IPS-18a (cell line): ENCODE data around the gene MCAM.

ENCODE experiments used
- H3K27ac ChIP-seq: one replicate; pipeline ENCODE4 v1.5.1; 2013; ENCODE audit warnings: low read length
- H3K27me3 ChIP-seq: one replicate; pipeline ENCODE4 v1.6.1; 2013; ENCODE audit warnings: mild to moderate bottlenecking, low read length; ENCODE audit not compliant: control insufficient read depth, insufficient read depth
- H3K36me3 ChIP-seq: one replicate; pipeline ENCODE4 v1.6.1; 2013; ENCODE audit warnings: low read depth, low read length; ENCODE audit not compliant: control insufficient read depth
- H3K4me1 ChIP-seq: one replicate; pipeline ENCODE4 v1.6.1; 2013; ENCODE audit warnings: low read depth, low read length; ENCODE audit not compliant: control insufficient read depth
- H3K4me3 ChIP-seq: one replicate; pipeline ENCODE4 v1.5.1; 2013; ENCODE audit warnings: low read length
- H3K9ac ChIP-seq: one replicate; pipeline ENCODE4 v1.6.1; 2013; ENCODE audit warnings: mild to moderate bottlenecking, low read length, moderate library complexity
- H3K9me3 ChIP-seq: one replicate; pipeline ENCODE4 v1.6.1; 2013; ENCODE audit warnings: low read depth, low read length; ENCODE audit not compliant: control insufficient read depth

Gene MCAM

GRCh38 chr11:119356349-119357031 lies 39.6 kb upstream of the MCAM start:
- Histone ChIP-seq H3K4me3 (peak overlapping the region; percentile 75), H3K27ac (peak overlapping the region; percentile 63), H3K27me3 (peaks cover 13% of the 10 kb centered on the region), H3K4me1 (peaks cover 18% of the 10 kb centered on the region), H3K9me3 (no peaks in the 10 kb centered on the region), H3K36me3 (no peaks in the 10 kb centered on the region), H3K9ac (no peak overlapping the region)

- peaks cover 8% of the 10 kb centered on the region for H3K4me1 ChIP-seq
- H3K9ac ChIP-seq, result no peak overlapping the region
- no peak overlapping the region for H3K27ac ChIP-seq
- H3K9me3 ChIP-seq, result no peaks in the 10 kb centered on the region
- peaks cover 12% of the 10 kb centered on the region for H3K27me3 ChIP-seq
- H3K36me3 ChIP-seq, result no peaks in the 10 kb centered on the region
- H3K4me3 ChIP-seq, result no peak overlapping the region
These were observed 38.3 kb upstream of the MCAM start for GRCh38 chr11:119355091-119355843.

- Histone ChIP-seq H3K27me3 (peaks cover 12% of the 10 kb centered on the region), H3K9me3 (no peaks in the 10 kb centered on the region), H3K27ac (no peak overlapping the region), H3K4me3 (no peak overlapping the region), H3K36me3 (no peaks in the 10 kb centered on the region), H3K9ac (no peak overlapping the region), H3K4me1 (peaks cover 8% of the 10 kb centered on the region)
These were observed 35.9 kb upstream of the MCAM start for GRCh38 chr11:119352857-119353260.

GRCh38 chr11:119351232-119351631 lies 34.3 kb upstream of the MCAM start:
- no peaks in the 10 kb centered on the region for H3K36me3 ChIP-seq
- peaks cover 12% of the 10 kb centered on the region for H3K27me3 ChIP-seq
- H3K4me1 ChIP-seq, result peaks cover 8% of the 10 kb centered on the region
- no peak overlapping the region for H3K4me3 ChIP-seq
- no peak overlapping the region for H3K27ac ChIP-seq
- H3K9ac ChIP-seq, result no peak overlapping the region
- no peaks in the 10 kb centered on the region for H3K9me3 ChIP-seq

GRCh38 chr11:119350302-119350701 lies 33.4 kb upstream of the MCAM start:
- H3K4me1 ChIP-seq, result no peaks in the 10 kb centered on the region
- H3K27me3 ChIP-seq, result peaks cover 3% of the 10 kb centered on the region
- H3K4me3 ChIP-seq, result no peak overlapping the region
- no peaks in the 10 kb centered on the region for H3K9me3 ChIP-seq
- H3K9ac ChIP-seq, result no peak overlapping the region
- no peak overlapping the region for H3K27ac ChIP-seq
- no peaks in the 10 kb centered on the region for H3K36me3 ChIP-seq

- H3K4me1 ChIP-seq, result no peaks in the 10 kb centered on the region
- no peak overlapping the region for H3K4me3 ChIP-seq
- no peaks in the 10 kb centered on the region for H3K9me3 ChIP-seq
- H3K27me3 ChIP-seq, result no peaks in the 10 kb centered on the region
- H3K9ac ChIP-seq, result no peak overlapping the region
- no peak overlapping the region for H3K27ac ChIP-seq
- no peaks in the 10 kb centered on the region for H3K36me3 ChIP-seq
These were observed 31.1 kb upstream of the MCAM start for GRCh38 chr11:119347940-119348605.

- H3K27ac ChIP-seq, result no peak overlapping the region
- no peaks in the 10 kb centered on the region for H3K4me1 ChIP-seq
- no peaks in the 10 kb centered on the region for H3K36me3 ChIP-seq
- H3K27me3 ChIP-seq, result peaks cover 1% of the 10 kb centered on the region
- no peaks in the 10 kb centered on the region for H3K9me3 ChIP-seq
- no peak overlapping the region for H3K9ac ChIP-seq
- H3K4me3 ChIP-seq, result no peak overlapping the region
These were observed 30.3 kb upstream of the MCAM start for GRCh38 chr11:119347242-119347641.

- peaks cover 8% of the 10 kb centered on the region for H3K27me3 ChIP-seq
- no peak within 1 kb of the TSS for H3K4me3 ChIP-seq
- no peak within 1 kb of the TSS for H3K27ac ChIP-seq
- H3K9ac ChIP-seq, result no peak within 1 kb of the TSS
- no peaks in the 10 kb centered on the region for H3K4me1 ChIP-seq
- H3K36me3 ChIP-seq, result no peaks in the 10 kb centered on the region
- H3K9me3 ChIP-seq, result no peaks in the 10 kb centered on the region
These were observed 29.7 kb upstream of the MCAM start, which contains the start of gene MFRP for GRCh38 chr11:119346605-119347004. TSS of gene MFRP (minus strand) at chr11:119346705. CDS start at chr11:119346513, 192 bp downstream.

GRCh38 chr11:119345685-119346084 lies 28.8 kb upstream of the MCAM start:
- H3K9me3 ChIP-seq, result no peaks in the 10 kb centered on the region
- H3K9ac ChIP-seq, result no peak overlapping the region
- no peaks in the 10 kb centered on the region for H3K36me3 ChIP-seq
- H3K4me1 ChIP-seq, result peaks cover 6% of the 10 kb centered on the region
- peaks cover 17% of the 10 kb centered on the region for H3K27me3 ChIP-seq
- no peak overlapping the region for H3K4me3 ChIP-seq
- H3K27ac ChIP-seq, result no peak overlapping the region

GRCh38 chr11:119344291-119345010 lies 27.5 kb upstream of the MCAM start:
- peaks cover 29% of the 10 kb centered on the region for H3K27me3 ChIP-seq
- H3K4me3 ChIP-seq, result no peak overlapping the region
- no peaks in the 10 kb centered on the region for H3K9me3 ChIP-seq
- H3K4me1 ChIP-seq, result peaks cover 6% of the 10 kb centered on the region
- H3K36me3 ChIP-seq, result no peaks in the 10 kb centered on the region
- no peak overlapping the region for H3K27ac ChIP-seq
- H3K9ac ChIP-seq, result no peak overlapping the region

- no peak overlapping the region for H3K9ac ChIP-seq
- no peak overlapping the region for H3K4me3 ChIP-seq
These were observed 26.8 kb upstream of the MCAM start for GRCh38 chr11:119343726-119344125.

More at GRCh38 chr11:119343726-119344125, 26.8 kb upstream of the MCAM start:
- H3K36me3 ChIP-seq, result no peaks in the 10 kb centered on the region
- H3K27ac ChIP-seq, result no peak overlapping the region
- H3K9me3 ChIP-seq, result no peaks in the 10 kb centered on the region
- H3K27me3 ChIP-seq, result peaks cover 37% of the 10 kb centered on the region
- peaks cover 7% of the 10 kb centered on the region for H3K4me1 ChIP-seq
